OCI-LY3 (cell line): ENCODE results near the gene OXCT1.
"Not testable (repeated sequence)": the region's sequence is repeated elsewhere in the genome, so short reads cannot be mapped to it uniquely, and the experiment has no call there.

Source experiments
- H2AFZ ChIP-seq: fragments of 200-600, 300-600 bp; shearing (Covaris generic); 2 replicates; pipeline ENCODE4 v1.6.0; 2014; ENCODE audit warnings: antibody characterized with exemption, low read depth, low read length
- H3K27ac ChIP-seq: fragments of 200-600, 300-600 bp; sonication (generic); 2 replicates; pipeline ENCODE4 v1.5.1; 2014; ENCODE audit warnings: mild to moderate bottlenecking, low read length, moderate library complexity, mixed read lengths
- H3K27me3 ChIP-seq: fragments of 200-600, 300-600 bp; sonication (generic); 2 replicates; pipeline ENCODE4 v1.6.1; 2014; ENCODE audit warnings: low read depth, low read length, mixed read lengths
- H3K36me3 ChIP-seq: fragments of 200-600, 300-600 bp; sonication (generic); replicated peaks from 2 replicates; pipeline ENCODE3; 2014; ENCODE audit warnings: low read depth, low read length, mixed read lengths
- H3K4me1 ChIP-seq: fragments of 300-600, 200-600 bp; sonication (generic); 2 replicates; pipeline ENCODE4 v1.6.1; 2014; ENCODE audit warnings: low read length, mixed read lengths
- H3K4me2 ChIP-seq: fragments of 200-600, 300-600 bp; sonication (generic); 2 replicates; pipeline ENCODE4 v1.6.1; 2014; ENCODE audit warnings: low read length, mixed read lengths
- H3K4me3 ChIP-seq: fragments of 300-600, 200-600 bp; sonication (generic); 2 replicates; pipeline ENCODE4 v1.5.1; 2014; ENCODE audit warnings: antibody characterized with exemption, mild to moderate bottlenecking, low read length, moderate library complexity
- H3K79me2 ChIP-seq: fragments of 300-600, 200-600 bp; shearing (Covaris generic); 2 replicates; pipeline ENCODE4 v1.6.1; 2014; ENCODE audit warnings: mild to moderate bottlenecking, low read length, mixed read lengths
- H3K9ac ChIP-seq: fragments of 300-600, 200-600 bp; shearing (Covaris generic); 2 replicates; pipeline ENCODE4 v1.6.0; 2014; ENCODE audit warnings: mild to moderate bottlenecking, low read length, moderate library complexity
- H3K9me3 ChIP-seq: fragments of 200-600, 300-600 bp; shearing (Covaris generic); 2 replicates; pipeline ENCODE4 v1.6.1; 2014; ENCODE audit warnings: low read length, mixed read lengths; ENCODE audit not compliant: insufficient read depth
- H4K20me1 ChIP-seq: fragments of 200-600, 300-600 bp; sonication (generic); 2 replicates; pipeline ENCODE4 v1.6.1; 2016; ENCODE audit warnings: low read length, mixed read lengths; ENCODE audit not compliant: insufficient read depth
- CTCF ChIP-seq: fragments of 200-600, 300-600 bp; sonication (generic); IDR thresholded peaks from 2 replicates; pipeline ENCODE4 v1.5.1; 2014; ENCODE audit warnings: antibody characterized with exemption, low read length, low read depth
- EZH2phosphoT487 ChIP-seq: fragments of 200-600 bp; shearing (Covaris generic); IDR thresholded peaks from 2 replicates; pipeline ENCODE4 v1.6.1; 2018; ENCODE audit warnings: antibody characterized with exemption, mixed run types, low read depth

The OXCT1 gene

GRCh38 chr5:41722359-41722950, 147.8 kb downstream of the OXCT1 start:
- TF ChIP-seq EZH2phosphoT487 (no peak), CTCF (peak; percentile 35; the same call in 1 of the 2 replicates)
- H3K36me3 ChIP-seq, result no peaks in the 10 kb centered on the region
- H3K9me3 ChIP-seq, result no peaks in the 10 kb centered on the region
- H3K79me2 ChIP-seq, result no peaks in the 10 kb centered on the region
- H4K20me1 ChIP-seq, result no peaks in the 10 kb centered on the region
- no peak overlapping the region for H3K9ac ChIP-seq
- no peak overlapping the region for H2AFZ ChIP-seq
- no peak overlapping the region for H3K27ac ChIP-seq
- no peaks in the 10 kb centered on the region for H3K27me3 ChIP-seq
- H3K4me1 ChIP-seq, result no peaks in the 10 kb centered on the region
- H3K4me2 ChIP-seq, result no peak overlapping the region
- H3K4me3 ChIP-seq, result no peak overlapping the region

GRCh38 chr5:41721516-41721915, 148.7 kb downstream of the OXCT1 start:
- H3K36me3 ChIP-seq, result no peaks in the 10 kb centered on the region
- H3K4me1 ChIP-seq, result no peaks in the 10 kb centered on the region
- no peak overlapping the region for H3K9ac ChIP-seq
- no peak overlapping the region for H3K4me2 ChIP-seq
- H3K9me3 ChIP-seq, result no peaks in the 10 kb centered on the region
- no peaks in the 10 kb centered on the region for H3K79me2 ChIP-seq
- no peak for TF ChIP-seq CTCF
- no peak for TF ChIP-seq EZH2phosphoT487
- no peak overlapping the region for H3K4me3 ChIP-seq
- H3K27ac ChIP-seq, result no peak overlapping the region
- no peaks in the 10 kb centered on the region for H3K27me3 ChIP-seq
- no peak overlapping the region for H2AFZ ChIP-seq
- no peaks in the 10 kb centered on the region for H4K20me1 ChIP-seq

- no peaks in the 10 kb centered on the region for H4K20me1 ChIP-seq
- H3K36me3 ChIP-seq, result no peaks in the 10 kb centered on the region
- no peaks in the 10 kb centered on the region for H3K79me2 ChIP-seq
- no peak overlapping the region for H3K27ac ChIP-seq
- no peak overlapping the region for H3K4me2 ChIP-seq
- TF ChIP-seq EZH2phosphoT487, result no peak
- TF ChIP-seq CTCF, result no peak
- H2AFZ ChIP-seq, result no peak overlapping the region
- no peaks in the 10 kb centered on the region for H3K4me1 ChIP-seq
- no peaks in the 10 kb centered on the region for H3K9me3 ChIP-seq
- H3K4me3 ChIP-seq, result no peak overlapping the region
- no peaks in the 10 kb centered on the region for H3K27me3 ChIP-seq
- no peak overlapping the region for H3K9ac ChIP-seq
These were observed 153.8 kb downstream of the OXCT1 start for GRCh38 chr5:41716382-41716781.

- H3K36me3 ChIP-seq, H2AFZ ChIP-seq, H3K27me3 ChIP-seq, H3K27ac ChIP-seq, H3K9me3 ChIP-seq, H3K79me2 ChIP-seq, H3K9ac ChIP-seq, H3K4me2 ChIP-seq, H3K4me3 ChIP-seq, H4K20me1 ChIP-seq, H3K4me1 ChIP-seq: not testable (repeated sequence)
These were observed 155.8 kb downstream of the OXCT1 start for GRCh38 chr5:41714446-41714845.

- no peaks in the 10 kb centered on the region for H3K27me3 ChIP-seq
- no peak overlapping the region for H3K4me3 ChIP-seq
- no peak overlapping the region for H3K9ac ChIP-seq
- H2AFZ ChIP-seq, result no peak overlapping the region
- no peaks in the 10 kb centered on the region for H3K79me2 ChIP-seq
- no peaks in the 10 kb centered on the region for H3K36me3 ChIP-seq
- no peak for TF ChIP-seq CTCF
- TF ChIP-seq EZH2phosphoT487, result no peak
- H3K4me1 ChIP-seq, result no peaks in the 10 kb centered on the region
- no peak overlapping the region for H3K4me2 ChIP-seq
- no peak overlapping the region for H3K27ac ChIP-seq
- H3K9me3 ChIP-seq, result no peaks in the 10 kb centered on the region
- H4K20me1 ChIP-seq, result no peaks in the 10 kb centered on the region
These were observed 161.7 kb downstream of the OXCT1 start for GRCh38 chr5:41708604-41708940.
